ENCODE measurements around the gene EIF4G2.

GRCh38 chr11:10855295-10855694 lies 46.6 kb upstream of the EIF4G2 start:
- no peak for TF ChIP-seq CTCF (conservative IDR thresholded peaks at IDR 0.05; ENCODE audit: low read depth in 2 of 2)
- TF ChIP-seq REST (IDR thresholded peaks at IDR 0.05; ENCODE audit: unreplicated experiment), result no peak

Measured in GM23338 (cell line).